H1 (cell line): Measurements from ENCODE around the gene MPPED1. TPM values are rescaled to one million over a fixed set of nuclear protein-coding genes. Genes with fewer than 3 reads are reported as not detected.

Experiments
- CTCF ChIA-PET: fragments of 300-600 bp; sonication (Branson Sonifier 250); formaldehyde crosslinking; loops from one replicate; lab custom pipeline; 2021; ENCODE audit not compliant: partially characterized antibody; lab: Charles Lee
- POLR2A ChIA-PET: fragments of 300-600 bp; sonication (Branson Sonifier 250); formaldehyde crosslinking; loops from one replicate; lab custom pipeline; 2021; ENCODE audit warnings: inconsistent platforms; ENCODE audit not compliant: partially characterized antibody; lab: Charles Lee
- DNase-seq, 2 experiments: peaks; one replicate each; pipeline versions ENCODE4 v3.0.0 to v3.0.0-alpha.2; 2010 to 2022; ENCODE audit warnings: low spot score in 2 of 2, low read depth in 1 of 2, mixed read lengths in 1 of 2
- FAIRE-seq: peaks from 2 replicates; lab custom pipeline; 2011; peaks lifted over from hg19 to GRCh38; lab: Jason Lieb, UNC
- H2AFZ ChIP-seq: 2 replicates; pipeline ENCODE4 v1.8.1; 2012; ENCODE audit warnings: low read length, inconsistent platforms
- H2AK5ac ChIP-seq: 2 replicates; pipeline ENCODE4 v1.6.1; 2013; ENCODE audit warnings: low read depth, low read length
- H2BK120ac ChIP-seq: replicated peaks from 2 replicates; pipeline ENCODE3; 2013; ENCODE audit warnings: low read depth, low read length, inconsistent platforms
- H2BK12ac ChIP-seq: 2 replicates; pipeline ENCODE4 v1.6.1; 2013; ENCODE audit warnings: low read depth, low read length
- H2BK15ac ChIP-seq: 2 replicates; pipeline ENCODE4 v1.6.1; 2013; ENCODE audit warnings: low read length
- H2BK20ac ChIP-seq: 2 replicates; pipeline ENCODE4 v1.6.1; 2013; ENCODE audit warnings: low read length
- H2BK5ac ChIP-seq: 2 replicates; pipeline ENCODE4 v1.6.1; 2013; ENCODE audit warnings: low read depth, low read length
- H3K14ac ChIP-seq: 2 replicates; pipeline ENCODE4 v1.6.1; 2013; ENCODE audit warnings: inconsistent platforms; ENCODE audit not compliant: insufficient read length
- H3K18ac ChIP-seq: 2 replicates; pipeline ENCODE4 v1.6.1; 2013; ENCODE audit warnings: low read length; ENCODE audit errors: extremely low read depth
- H3K23ac ChIP-seq: 2 replicates; pipeline ENCODE4 v1.6.1; 2013; ENCODE audit warnings: inconsistent platforms; ENCODE audit not compliant: insufficient read length
- H3K23me2 ChIP-seq: 2 replicates; pipeline ENCODE4 v1.6.1; 2013; ENCODE audit warnings: low read depth, low read length
- H3K27ac ChIP-seq: 2 replicates; pipeline ENCODE4 v1.6.1; 2011; ENCODE audit warnings: low read depth, low read length, inconsistent platforms
- H3K27me3 ChIP-seq, 4 experiments: replicated peaks in 1 of 4; 1 replicate in 1 of 4; 2 replicates in 3 of 4; pipeline versions ENCODE4 v1.6.1 to v1.8.1; 2011 to 2013; ENCODE audit warnings: low read length in 3 of 4, mild to moderate bottlenecking in 3 of 4, inconsistent platforms in 2 of 4, mixed read lengths in 2 of 4, moderate library complexity in 1 of 4; ENCODE audit not compliant: control insufficient read depth in 3 of 4, insufficient read depth in 3 of 4; ENCODE audit errors: extremely low read depth in 1 of 4
- H3K36me3 ChIP-seq, 4 experiments: 2 replicates each; pipeline versions ENCODE4 v1.6.1 to v1.8.1; 2011 to 2013; ENCODE audit warnings: mild to moderate bottlenecking in 4 of 4, low read length in 3 of 4, moderate library complexity in 2 of 4, control low read depth in 1 of 4, inconsistent platforms in 1 of 4; ENCODE audit not compliant: insufficient read depth in 4 of 4, control insufficient read depth in 2 of 4
- H3K4ac ChIP-seq: replicated peaks from 2 replicates; pipeline ENCODE3; 2013; ENCODE audit warnings: low read length, low read depth, mixed read lengths, inconsistent platforms; ENCODE audit not compliant: insufficient read length
- H3K4me1 ChIP-seq, 4 experiments: replicated peaks in 1 of 4; 1 replicate in 1 of 4; 2 replicates in 3 of 4; pipeline versions ENCODE4 v1.6.1 to v1.8.1; 2011 to 2013; ENCODE audit warnings: low read length in 3 of 4, inconsistent platforms in 2 of 4, mixed read lengths in 1 of 4; ENCODE audit not compliant: insufficient read depth in 4 of 4, control insufficient read depth in 3 of 4
- H3K4me2 ChIP-seq, 2 experiments: 2 replicates each; pipeline versions ENCODE4 v1.6.1 to v1.8.1; 2011 to 2013; ENCODE audit warnings: low read depth in 2 of 2, low read length in 2 of 2, control low read depth in 1 of 2, inconsistent platforms in 1 of 2, mild to moderate bottlenecking in 1 of 2; ENCODE audit not compliant: insufficient read depth in 1 of 2
- H3K4me3 ChIP-seq, 4 experiments: fragments of 200-600, 300-600 bp in 1 of 4; sonication (generic), shearing (Covaris generic), sonication (Bioruptor Twin) in 1 of 4; 2 replicates each; pipeline versions ENCODE4 v1.5.1 to v1.8.1; 2011 to 2016; ENCODE audit warnings: low read length in 4 of 4, low read depth in 3 of 4, control low read depth in 2 of 4, inconsistent platforms in 2 of 4, mild to moderate bottlenecking in 2 of 4, mixed read lengths in 1 of 4, moderate library complexity in 1 of 4; ENCODE audit not compliant: insufficient read depth in 2 of 4; ENCODE audit errors: extremely low read depth in 1 of 4
- H3K56ac ChIP-seq: replicated peaks from 2 replicates; pipeline ENCODE3; 2013; ENCODE audit warnings: low read depth, mild to moderate bottlenecking, mixed read lengths, low read length, inconsistent platforms; ENCODE audit not compliant: insufficient read length
- H3K79me1 ChIP-seq: 2 replicates; pipeline ENCODE4 v1.6.1; 2013; ENCODE audit warnings: low read depth, low read length, control low read depth
- H3K79me2 ChIP-seq, 2 experiments: 2 replicates each; pipeline versions ENCODE4 v1.6.1 to v1.8.1; 2012 to 2013; ENCODE audit warnings: low read length in 2 of 2, mild to moderate bottlenecking in 2 of 2, inconsistent platforms in 1 of 2; ENCODE audit not compliant: insufficient read depth in 2 of 2, control insufficient read depth in 1 of 2
- H3K9ac ChIP-seq, 4 experiments: replicated peaks in 1 of 4; 1 replicate in 1 of 4; 2 replicates in 3 of 4; pipeline versions ENCODE4 v1.6.1 to v1.8.1; 2011 to 2013; ENCODE audit warnings: low read depth in 3 of 4, low read length in 3 of 4, control low read depth in 2 of 4, mild to moderate bottlenecking in 2 of 4, moderate library complexity in 2 of 4, inconsistent platforms in 1 of 4; ENCODE audit errors: extremely low read depth in 1 of 4
- H3K9me3 ChIP-seq, 2 experiments: 2 replicates each; pipeline versions ENCODE4 v1.6.1 to v1.8.1; 2012 to 2013; ENCODE audit warnings: mild to moderate bottlenecking in 2 of 2, moderate library complexity in 2 of 2, control low read depth in 1 of 2, inconsistent platforms in 1 of 2, low read depth in 1 of 2, low read length in 1 of 2, mixed read lengths in 1 of 2; ENCODE audit not compliant: insufficient read depth in 2 of 2
- H4K20me1 ChIP-seq, 2 experiments: replicated peaks in 1 of 2; 2 replicates each; pipeline versions ENCODE3 to v1.8.1; 2011 to 2013; ENCODE audit warnings: inconsistent platforms in 2 of 2, low read length in 2 of 2, mild to moderate bottlenecking in 1 of 2; ENCODE audit not compliant: insufficient read depth in 2 of 2, control insufficient read depth in 1 of 2
- H4K5ac ChIP-seq: 2 replicates; pipeline ENCODE4 v1.6.1; 2013; ENCODE audit warnings: low read length, low read depth, mixed read lengths, inconsistent platforms; ENCODE audit not compliant: insufficient read length
- H4K8ac ChIP-seq: 2 replicates; pipeline ENCODE4 v1.8.0; 2013; ENCODE audit warnings: mild to moderate bottlenecking, moderate library complexity, low read length, inconsistent platforms; ENCODE audit not compliant: insufficient read depth; ENCODE audit errors: extremely low read depth
- H4K91ac ChIP-seq: replicated peaks from 2 replicates; pipeline ENCODE3; 2013; ENCODE audit warnings: low read length, mixed read lengths, inconsistent platforms; ENCODE audit not compliant: insufficient read length
- ASH2L ChIP-seq: fragments of 200-600, 300-600 bp; sonication (generic); IDR thresholded peaks from one replicate; pipeline ENCODE4 v1.7.1; 2017; ENCODE audit warnings: low read length
- CHD2 ChIP-seq: IDR thresholded peaks from 2 replicates; pipeline ENCODE4 v1.6.1; 2012; ENCODE audit warnings: low read length, improper control_type of control experiment
- CREB1 ChIP-seq: IDR thresholded peaks from 2 replicates; pipeline ENCODE4 v1.6.1; 2012; ENCODE audit warnings: inconsistent platforms
- CTBP2 ChIP-seq: IDR thresholded peaks from 2 replicates; pipeline ENCODE4 v1.7.0; 2011; ENCODE audit warnings: borderline replicate concordance, mild to moderate bottlenecking, moderate library complexity, mixed read lengths, low read length; ENCODE audit not compliant: insufficient read depth, insufficient read length
- GABPA ChIP-seq: IDR thresholded peaks from 2 replicates; pipeline ENCODE4 v1.6.1; 2011; ENCODE audit warnings: mild to moderate bottlenecking, low read length, moderate library complexity, borderline replicate concordance; ENCODE audit not compliant: insufficient read depth
- NRF1 ChIP-seq: IDR thresholded peaks from 2 replicates; pipeline ENCODE4 v1.6.1; 2011; ENCODE audit warnings: mild to moderate bottlenecking, low read depth, low read length, improper control_type of control experiment
- RXRA ChIP-seq: IDR thresholded peaks from 2 replicates; pipeline ENCODE4 v1.6.1; 2011; ENCODE audit warnings: low read depth, mild to moderate bottlenecking, low read length, moderate library complexity; ENCODE audit not compliant: insufficient read depth
- TAF1 ChIP-seq: IDR thresholded peaks from 2 replicates; pipeline ENCODE4 v1.6.1; 2011; ENCODE audit warnings: mild to moderate bottlenecking, low read depth, low read length
- TBP ChIP-seq: IDR thresholded peaks from 2 replicates; pipeline ENCODE4 v1.6.1; 2011; ENCODE audit warnings: low read depth, low read length, improper control_type of control experiment
- ZNF274 ChIP-seq: IDR thresholded peaks from 2 replicates; pipeline ENCODE4 v1.7.0; 2012; ENCODE audit warnings: low read length, borderline replicate concordance; ENCODE audit errors: extremely low read depth
- WGBS, 2 experiments: shearing (Covaris generic) in 1 of 2; methylation state at CpG; one replicate each; pipeline versions ENCODE4 v1.1.6 to v1.1.7; 2013 to 2015; ENCODE audit warnings: low lambda C conversion rate in 2 of 2, mixed read lengths in 2 of 2, inconsistent platforms in 1 of 2, low coverage in 1 of 2, missing lambda C conversion rate in 1 of 2; ENCODE audit not compliant: insufficient replicate concordance in 2 of 2, insufficient coverage in 1 of 2, insufficient read length in 1 of 2; ENCODE audit errors: extremely low coverage in 1 of 2, missing lambda C conversion rate in 1 of 2; 5-methylcytosine and 5-hydroxymethylcytosine counted together
- polyA plus RNA-seq, 7 experiments: library from polyadenylated mRNA; depleted of rRNA in 3 of 7; stranded (reverse) in 5 of 7; unstranded in 2 of 7; fragments of >200 nt in 5 of 7; fragments of 200-250 nt in 2 of 7; gene quantifications; 1 replicate in 5 of 7; 2 replicates in 1 of 7; 4 replicates in 1 of 7; pipeline versions ENCODE4 v1.2.1 to v1.2.3, GENCODE V29; 2011 to 2013; ENCODE audit warnings: missing spikeins in 2 of 7, mixed read lengths in 2 of 7
- total RNA-seq: library from RNA; stranded (reverse); fragmentation: NEBNext Ultra II Directional; extraction: Animal tissue kit (Norgen Biotek cat#: 25700); gene quantifications from 2 replicates; pipeline ENCODE4 v1.2.1, GENCODE V29; 2021
- TF ChIP-seq, protein P1 (sequence below): IDR thresholded peaks from 2 replicates; pipeline ENCODE4 v1.6.1; 2012; ENCODE audit warnings: low read length, inconsistent platforms

Gene MPPED1
- total and polyA plus RNA-seq, 2 of the 8 experiments (the other 6 are each of a cell fraction or from before 2014, with no cell fraction given): 0.29 to 0.37 TPM

DNA sequence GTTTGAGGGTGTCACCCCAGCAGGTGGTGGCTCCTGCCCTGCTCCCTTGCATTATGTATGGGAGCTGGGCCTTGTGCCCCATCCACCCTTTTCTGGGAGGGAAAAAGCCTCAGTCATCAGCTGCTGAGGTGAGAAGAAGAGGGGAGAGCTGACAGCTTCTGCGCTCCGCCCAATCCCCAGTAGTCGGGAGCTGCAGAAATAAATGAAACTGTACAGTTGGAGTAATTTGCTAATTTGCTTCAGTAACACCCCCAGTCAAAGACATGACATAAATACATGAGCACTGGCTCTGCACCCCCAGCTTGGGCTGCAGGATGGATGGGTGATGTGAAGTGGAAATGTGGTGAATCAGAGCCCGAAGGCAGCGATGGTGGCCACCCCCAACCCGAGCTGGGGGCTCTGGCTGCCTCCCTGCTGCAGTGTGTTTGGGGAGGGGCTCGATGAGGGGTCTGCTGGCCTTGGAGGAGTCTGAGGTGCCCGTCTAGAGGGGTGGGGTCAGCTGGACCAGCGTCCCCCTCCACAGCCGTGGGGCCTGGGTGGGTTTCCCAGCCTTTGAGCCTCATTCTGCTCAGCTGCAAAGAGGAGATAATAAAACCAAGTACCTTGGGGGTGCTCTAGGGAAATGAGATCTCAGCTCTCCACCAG, 59.2 kb downstream of the MPPED1 start:
- Histone ChIP-seq H2AFZ (no peak overlapping the region), H3K14ac (no peak overlapping the region), H4K8ac (no peak overlapping the region), H2BK20ac (no peak overlapping the region), H4K91ac (no peak overlapping the region), H2BK120ac (no peak overlapping the region), H4K5ac (no peak overlapping the region), H3K4me2 (no peak overlapping the region), H3K18ac (no peak overlapping the region), H3K9me3 (no peaks in the 10 kb centered on the region), H3K27me3 (peaks cover 0 to 9% (median 0%) of the 10 kb centered on the region in 4 experiments; a peak in 2 of 7 replicates), H2BK12ac (no peak overlapping the region), H2BK15ac (no peak overlapping the region), H3K23ac (no peak overlapping the region), H4K20me1 (peaks cover 0 to 4% of the 10 kb centered on the region in 2 experiments), H3K79me1 (no peaks in the 10 kb centered on the region), H3K27ac (no peak overlapping the region), H2BK5ac (no peak overlapping the region), H3K36me3 (no peaks in the 10 kb centered on the region), H3K79me2 (no peaks in the 10 kb centered on the region), H3K9ac (no peak overlapping the region), H2AK5ac (no peak overlapping the region), H3K4me3 (no peak overlapping the region), H3K4me1 (no peaks in the 10 kb centered on the region), H3K56ac (no peak overlapping the region), H3K4ac (no peak overlapping the region), H3K23me2 (peaks cover 8% of the 10 kb centered on the region; the same call in 1 of the 2 replicates)
- ChIA-PET CTCF (interaction anchor here (0.7 to 1.2 kb wide), 5 partner anchors 83 to 473 kb away, joined by 3 read pairs; no protein-coding TSS in a partner anchor), POLR2A (no interaction called here)
- FAIRE-seq: no peak
- DNase-seq: no peak
- WGBS, 2 experiments: 85% methylated on average over 10 of the region's 10 CpGs; no CpG with 5 or more reads in 1 of the 2 experiments
- TF ChIP-seq TBP (no peak), RXRA (no peak), TAF1 (no peak), CREB1 (no peak), GABPA (no peak), CTBP2 (no peak), NRF1 (no peak), CHD2 (no peak), ASH2L (no peak), ZNF274 (no peak)
- TF ChIP-seq, protein P1, sequence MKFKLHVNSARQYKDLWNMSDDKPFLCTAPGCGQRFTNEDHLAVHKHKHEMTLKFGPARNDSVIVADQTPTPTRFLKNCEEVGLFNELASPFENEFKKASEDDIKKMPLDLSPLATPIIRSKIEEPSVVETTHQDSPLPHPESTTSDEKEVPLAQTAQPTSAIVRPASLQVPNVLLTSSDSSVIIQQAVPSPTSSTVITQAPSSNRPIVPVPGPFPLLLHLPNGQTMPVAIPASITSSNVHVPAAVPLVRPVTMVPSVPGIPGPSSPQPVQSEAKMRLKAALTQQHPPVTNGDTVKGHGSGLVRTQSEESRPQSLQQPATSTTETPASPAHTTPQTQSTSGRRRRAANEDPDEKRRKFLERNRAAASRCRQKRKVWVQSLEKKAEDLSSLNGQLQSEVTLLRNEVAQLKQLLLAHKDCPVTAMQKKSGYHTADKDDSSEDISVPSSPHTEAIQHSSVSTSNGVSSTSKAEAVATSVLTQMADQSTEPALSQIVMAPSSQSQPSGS: no peak
